HepG2 (cell line): Measurements from ENCODE around the gene FAM193A. TPM values are rescaled to one million over a fixed set of nuclear protein-coding genes. Genes with fewer than 3 reads are reported as not detected.

ENCODE experiments used
- ATAC-seq: fragments of 200-7000 bp; cut with Tn5 transposase; 3 replicates; pipeline ENCODE4 v1.9.1; 2020; ENCODE audit warnings: mild to moderate bottlenecking, moderate library complexity
- BruUV-seq: library from RNA; stranded (reverse); fragments of 400-500 nt; replicated peaks from 2 replicates; lab custom pipeline; 2021; lab: Mats Ljungman, UMichigan
- CTCF ChIA-PET: fragments of 300-600 bp; formaldehyde crosslinking; extraction: SDS; loops from one replicate; lab custom pipeline; 2021; ENCODE audit warnings: low total read pairs, inconsistent platforms, low intra/inter-chr PET ratio; lab: Yijun Ruan, JAX
- POLR2A ChIA-PET: fragments of 350-600 bp; sonication (Branson Sonifier 250); formaldehyde crosslinking; loops from one replicate; lab custom pipeline; 2020; ENCODE audit warnings: antibody characterized with exemption, inconsistent platforms; lab: Yijun Ruan, JAX
- DNase-seq: peaks from one replicate; pipeline ENCODE4 v3.0.0-alpha.2; 2015; ENCODE audit warnings: low spot score
- FAIRE-seq: peaks from 3 replicates; lab custom pipeline; 2011; peaks lifted over from hg19 to GRCh38; lab: Jason Lieb, UNC
- H2AFZ ChIP-seq: one replicate; pipeline ENCODE4 v1.6.1; 2011; ENCODE audit warnings: low read length, inconsistent platforms
- H3K27ac ChIP-seq: fragments of 300-600 bp; 3 replicates; pipeline ENCODE4 v1.8.0; 2011; ENCODE audit warnings: mixed run types, mild to moderate bottlenecking, mixed read lengths, low read length, inconsistent platforms; ENCODE audit not compliant: insufficient read depth; ENCODE audit errors: extremely low read length
- H3K27me3 ChIP-seq, 2 experiments: fragments of 200-600 bp in 1 of 2; 2 replicates in 1 of 2; 3 replicates in 1 of 2; pipeline versions ENCODE4 v1.6.0 to v1.8.0; 2011; ENCODE audit warnings: low read length in 2 of 2, mild to moderate bottlenecking in 2 of 2, moderate library complexity in 2 of 2, inconsistent platforms in 1 of 2; ENCODE audit not compliant: insufficient read depth in 2 of 2, control insufficient read depth in 1 of 2
- H3K36me3 ChIP-seq, 2 experiments: fragments of 200-600 bp in 1 of 2; replicated peaks in 1 of 2; 2 replicates in 1 of 2; 3 replicates in 1 of 2; pipeline versions ENCODE4 v1.5.1 to v1.8.0; 2011; ENCODE audit warnings: low read length in 2 of 2, inconsistent platforms in 1 of 2; ENCODE audit not compliant: insufficient read depth in 2 of 2, control insufficient read depth in 1 of 2
- H3K4me1 ChIP-seq: 2 replicates; pipeline ENCODE4 v1.5.1; 2012; ENCODE audit warnings: low read length, inconsistent platforms; ENCODE audit not compliant: insufficient read depth
- H3K4me2 ChIP-seq: 2 replicates; pipeline ENCODE4 v1.6.0; 2011; ENCODE audit warnings: low read depth, low read length, inconsistent platforms
- H3K4me3 ChIP-seq, 3 experiments: fragments of 200-600 bp in 1 of 3; sonication (generic), shearing (Covaris generic) in 1 of 3; replicated peaks in 1 of 3; 2 replicates each; pipeline ENCODE4 v1.5.1; 2011 to 2016; ENCODE audit warnings: low read length in 3 of 3, inconsistent platforms in 2 of 3, low read depth in 2 of 3, mild to moderate bottlenecking in 2 of 3, control low read depth in 1 of 3, mixed read lengths in 1 of 3; ENCODE audit not compliant: insufficient read depth in 1 of 3
- H3K79me2 ChIP-seq: one replicate; pipeline ENCODE4 v1.6.1; 2011; ENCODE audit warnings: low read length, inconsistent platforms; ENCODE audit not compliant: insufficient read depth
- H3K9ac ChIP-seq: 2 replicates; pipeline ENCODE4 v1.6.0; 2011; ENCODE audit warnings: mild to moderate bottlenecking, low read depth, low read length, inconsistent platforms; ENCODE audit not compliant: insufficient read depth
- H3K9me3 ChIP-seq: 2 replicates; pipeline ENCODE4 v1.5.1; 2012; ENCODE audit warnings: mild to moderate bottlenecking, low read length
- H4K20me1 ChIP-seq: 2 replicates; pipeline ENCODE4 v1.6.0; 2011; ENCODE audit warnings: inconsistent platforms, mild to moderate bottlenecking, low read length, moderate library complexity; ENCODE audit not compliant: insufficient read depth
- DNMT1 ChIP-seq: sonication (generic); formaldehyde crosslinking; IDR thresholded peaks from 2 replicates; pipeline ENCODE4 v1.5.1; 2020; ENCODE audit warnings: mild to moderate bottlenecking, missing genetic modification reagents
- FUBP1 ChIP-seq: sonication (generic); formaldehyde crosslinking; IDR thresholded peaks from 2 replicates; pipeline ENCODE4 v1.5.1; 2020; ENCODE audit warnings: missing genetic modification reagents, mild to moderate bottlenecking, borderline replicate concordance
- HDAC1 ChIP-seq: sonication (generic); formaldehyde crosslinking; IDR thresholded peaks from 2 replicates; pipeline ENCODE4 v1.5.1; 2020; ENCODE audit warnings: mild to moderate bottlenecking, missing genetic modification reagents
- MATR3 ChIP-seq: sonication (generic); formaldehyde crosslinking; IDR thresholded peaks from 2 replicates; pipeline ENCODE4 v1.4.0; 2020; ENCODE audit warnings: missing genetic modification reagents
- MIXL1 ChIP-seq: IDR thresholded peaks from 2 replicates; pipeline ENCODE4 v1.6.1; 2016
- PCBP1 ChIP-seq: fragments of 200-400 bp; formaldehyde crosslinking; IDR thresholded peaks from 2 replicates; pipeline ENCODE4 v1.6.1; 2017; ENCODE audit warnings: mild to moderate bottlenecking, low read depth, low read length, borderline replicate concordance
- POLR2AphosphoS5 ChIP-seq: IDR thresholded peaks from 2 replicates; pipeline ENCODE4 v1.6.1; 2012; ENCODE audit warnings: low read depth, low read length
- SETDB1 ChIP-seq: sonication (generic); formaldehyde crosslinking; IDR thresholded peaks from 2 replicates; pipeline ENCODE4 v1.5.1; 2020; ENCODE audit warnings: missing genetic modification reagents, mild to moderate bottlenecking, borderline replicate concordance
- STAG1 ChIP-seq: sonication (generic); formaldehyde crosslinking; IDR thresholded peaks from 2 replicates; pipeline ENCODE4 v1.4.0; 2020; ENCODE audit warnings: missing genetic modification reagents
- TMF1 ChIP-seq: sonication (generic); formaldehyde crosslinking; IDR thresholded peaks from 2 replicates; pipeline ENCODE4 v1.8.1; 2022; ENCODE audit warnings: low read depth, missing genetic modification reagents
- ZBTB1 ChIP-seq: sonication (generic); formaldehyde crosslinking; IDR thresholded peaks from 2 replicates; pipeline ENCODE4 v1.4.0; 2020; ENCODE audit warnings: missing genetic modification reagents, borderline replicate concordance
- ZBTB2 ChIP-seq: sonication (generic); formaldehyde crosslinking; IDR thresholded peaks from 2 replicates; pipeline ENCODE4 v1.8.0; 2022; ENCODE audit warnings: low read depth, missing genetic modification reagents
- ZFP37 ChIP-seq: sonication (generic); formaldehyde crosslinking; IDR thresholded peaks from 2 replicates; pipeline ENCODE4 v1.4.0; 2020; ENCODE audit warnings: missing genetic modification reagents, borderline replicate concordance
- ZHX1 ChIP-seq: sonication (generic); formaldehyde crosslinking; IDR thresholded peaks from 2 replicates; pipeline ENCODE4 v1.8.1; 2022; ENCODE audit warnings: low read depth, mild to moderate bottlenecking, missing genetic modification reagents
- ZNF232 ChIP-seq: sonication (generic); formaldehyde crosslinking; IDR thresholded peaks from 2 replicates; pipeline ENCODE4 v1.4.0; 2020; ENCODE audit warnings: missing genetic modification reagents, borderline replicate concordance
- ZNF256 ChIP-seq: sonication (generic); formaldehyde crosslinking; conservative IDR thresholded peaks from 2 replicates; pipeline ENCODE4 v1.4.0; 2020; ENCODE audit warnings: missing genetic modification reagents
- ZNF296 ChIP-seq: sonication (generic); formaldehyde crosslinking; conservative IDR thresholded peaks from 2 replicates; pipeline ENCODE4 v1.5.0; 2020; ENCODE audit warnings: mild to moderate bottlenecking, missing genetic modification reagents
- ZNF782 ChIP-seq: sonication (generic); formaldehyde crosslinking; IDR thresholded peaks from 2 replicates; pipeline ENCODE4 v1.4.0; 2020; ENCODE audit warnings: missing genetic modification reagents, mild to moderate bottlenecking, borderline replicate concordance
- ZNF891 ChIP-seq: sonication (generic); formaldehyde crosslinking; IDR thresholded peaks from 2 replicates; pipeline ENCODE4 v1.5.0; 2020; ENCODE audit warnings: mild to moderate bottlenecking, missing genetic modification reagents
- WGBS: methylation state at CpG from one replicate; pipeline ENCODE4 v1.1.6; 2017; ENCODE audit warnings: low lambda C conversion rate; 5-methylcytosine and 5-hydroxymethylcytosine counted together
- in situ Hi-C: cut with HindIII; loops from 2 replicates; pipeline ENCODE4 v1.10.0; 2017; ENCODE audit warnings: low pct_unique_long_range_greater_than_20kb; ENCODE audit not compliant: extremely low pct_ligation_motif_present
- intact Hi-C: fragments of 100-400 bp; cut with micrococcal nuclease; formaldehyde crosslinking; loops from one replicate; pipeline ENCODE4 v1.10.0; 2022; ENCODE audit not compliant: unreplicated experiment
- polyA plus RNA-seq, 8 experiments: library from polyadenylated mRNA; depleted of rRNA in 3 of 8; stranded (reverse) in 7 of 8; unstranded in 1 of 8; fragments of >200 nt; fragmentation: Illumina TruSeq in 4 of 8; extraction: Trizol in 4 of 8; gene quantifications; 2 replicates each; pipeline versions ENCODE4 v1.2.1 to v1.2.3, GENCODE V29; 2011 to 2016; ENCODE audit warnings: low read depth in 4 of 8, missing spikeins in 1 of 8, mixed read lengths in 1 of 8; ENCODE audit not compliant: insufficient read depth in 1 of 8
- total RNA-seq, 5 experiments: library from RNA; depleted of rRNA; stranded (reverse); fragments of >200 nt; fragmentation: Illumina TruSeq; extraction: Trizol; gene quantifications; 2 replicates each; pipeline ENCODE4 v1.2.3, GENCODE V29; 2016; ENCODE audit warnings: low read depth in 1 of 5

The FAM193A gene
- total and polyA plus RNA-seq, 2 of the 13 experiments (the other 11 are each of a cell fraction or from before 2014, with no cell fraction given), result 5.7 to 8.7 TPM

GRCh38 chr4:2741626-2742025 is 205.2 kb downstream of the FAM193A start:
- BruUV-seq, result no TSS peak
- no peak for DNase-seq
- Histone ChIP-seq H3K4me3 (no peak overlapping the region), H3K4me1 (no peaks in the 10 kb centered on the region), H3K9me3 (no peaks in the 10 kb centered on the region), H3K36me3 (peaks cover 17 to 41% of the 10 kb centered on the region in 2 experiments), H3K27ac (no peak overlapping the region), H3K4me2 (no peak overlapping the region), H3K27me3 (no peaks in the 10 kb centered on the region), H2AFZ (no peak overlapping the region), H3K79me2 (no peaks in the 10 kb centered on the region), H4K20me1 (no peaks in the 10 kb centered on the region), H3K9ac (no peak overlapping the region)
- POLR2A ChIA-PET, result no interaction called here
- TF ChIP-seq ZNF232 (CRISPR knock-in tag), result no peak
- TF ChIP-seq PCBP1, result no peak
- no peak for TF ChIP-seq MATR3 (CRISPR knock-in tag)
- no peak for TF ChIP-seq ZBTB1
- TF ChIP-seq ZNF296 (CRISPR knock-in tag), result no peak
- TF ChIP-seq MIXL1, result no peak
- no peak for TF ChIP-seq ZNF891
- TF ChIP-seq FUBP1 (CRISPR knock-in tag), result no peak
- no peak for TF ChIP-seq POLR2AphosphoS5
- no peak for TF ChIP-seq ZNF782 (CRISPR knock-in tag)
- TF ChIP-seq DNMT1, result no peak
- no peak for TF ChIP-seq ZHX1 (CRISPR knock-in tag)
- no peak for TF ChIP-seq HDAC1
- no peak for TF ChIP-seq ZBTB2 (CRISPR knock-in tag)
- TF ChIP-seq SETDB1 (CRISPR knock-in tag), result no peak
- no peak for TF ChIP-seq TMF1 (CRISPR knock-in tag)
- no peak for TF ChIP-seq ZNF256
- TF ChIP-seq ZFP37, result no peak
- TF ChIP-seq STAG1, result no peak
- no peak for FAIRE-seq
- 88% methylated on average over 9 of the region's 9 CpGs for WGBS
- CTCF ChIA-PET, result no interaction called here
- intact Hi-C loops (no loop called here), in situ Hi-C loops (no loop called here)
- peak; percentile 10 for ATAC-seq
